Activated naive CD4-positive, alpha-beta T cell (primary cell): ENCODE measurements around the gene CPT1B.
"Not testable (repeated sequence)": the region's sequence is repeated elsewhere in the genome, so short reads cannot be mapped to it uniquely, and the experiment has no call there.

Experiments
- DNase-seq, 4 experiments: peaks; one replicate each; lab custom pipeline; 2025; lab: John Stamatoyannopoulos, UW

Gene CPT1B

GRCh38 chr22:50527921-50528681 lies 50.1 kb downstream of the CPT1B start:
- no peak for DNase-seq

GRCh38 chr22:50526834-50527801 lies 51.1 kb downstream of the CPT1B start:
- no peak for DNase-seq

GRCh38 chr22:50526108-50526833 lies 52.0 kb downstream of the CPT1B start:
- peak; percentile 70 to 77 (median 73) for DNase-seq

GRCh38 chr22:50525858-50526107 lies 52.4 kb downstream of the CPT1B start:
- DNase-seq: no peak

- peak; percentile 94 to 98 (median 96) for DNase-seq
Observed at GRCh38 chr22:50525104-50525857, 52.9 kb downstream of the CPT1B start, which contains the start of gene SCO2. TSS of gene SCO2 (minus strand) at chr22:50525598. CDS start at chr22:50524411, 1,187 bp downstream.

GRCh38 chr22:50524676-50525103 lies 53.5 kb downstream of the CPT1B start:
- no peak for DNase-seq

GRCh38 chr22:50523806-50524675 lies 54.2 kb downstream of the CPT1B start:
- no peak for DNase-seq

GRCh38 chr22:50523458-50523805 lies 54.8 kb downstream of the CPT1B start:
- DNase-seq: no peak

- no peak for DNase-seq
Observed at GRCh38 chr22:50522806-50523438, 55.3 kb downstream of the CPT1B start.

GRCh38 chr22:50522208-50522805 lies 55.9 kb downstream of the CPT1B start:
- DNase-seq: no peak

GRCh38 chr22:50521710-50522109 lies 56.5 kb downstream of the CPT1B start:
- no peak for DNase-seq

GRCh38 chr22:50520826-50521453 lies 57.3 kb downstream of the CPT1B start:
- DNase-seq: no peak

GRCh38 chr22:50520184-50520583 lies 58.0 kb downstream of the CPT1B start:
- DNase-seq: not testable (repeated sequence)

GRCh38 chr22:50519151-50519550 lies 59.1 kb downstream of the CPT1B start:
- DNase-seq: no peak
